ENCODE results near the gene OR51I2. TPM values are rescaled to one million over a fixed set of nuclear protein-coding genes. Genes with fewer than 3 reads are reported as not detected.

Gene OR51I2
- total RNA-seq (2014; rRNA removed; shearing (Covaris generic)): not detected in 2 replicates

GRCh38 chr11:5449023-5449422, at the start of gene OR51I2:
OR51I2 (plus strand) TSS chr11:5449323; CDS start chr11:5453489, 4,166 bp downstream.
- no peak for DNase-seq (ENCODE audit: low spot score)

DNA sequence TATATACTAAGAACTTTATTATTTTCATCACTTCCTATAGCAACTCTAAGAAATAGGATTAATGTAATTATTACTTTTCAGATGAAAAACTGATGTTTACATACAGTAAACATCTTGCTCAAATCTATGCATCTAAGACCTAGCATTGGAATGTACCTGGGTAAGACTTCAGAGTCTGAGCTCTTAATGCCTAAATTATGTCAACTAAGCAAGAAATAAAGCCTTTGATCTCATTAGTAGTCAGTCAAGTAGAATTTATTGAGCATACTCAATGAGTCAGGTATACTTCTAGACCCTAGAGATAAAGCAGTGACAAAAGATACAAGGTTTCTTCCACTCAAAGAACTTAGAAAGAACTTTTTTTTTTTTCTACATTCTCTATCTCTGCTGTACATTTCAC, 44.0 kb upstream of the OR51I2 start:
- no peak for DNase-seq (ENCODE audit: low spot score)

- DNase-seq (ENCODE audit: low spot score): no peak
These were observed 28.1 kb upstream of the OR51I2 start for GRCh38 chr11:5420993-5421392.

GRCh38 chr11:5421811-5422210, 27.3 kb upstream of the OR51I2 start, which contains the start of gene OR51Q1:
OR51Q1 (plus strand) TSS chr11:5422111; CDS start chr11:5422201, 90 bp downstream.
- no peak for DNase-seq (ENCODE audit: low spot score)

GRCh38 chr11:5423131-5423530, 26.0 kb upstream of the OR51I2 start:
- no peak for DNase-seq (ENCODE audit: low spot score)

GRCh38 chr11:5441414-5441813, 7.7 kb upstream of the OR51I2 start, which contains the start of gene OR51I1:
OR51I1 (minus strand) TSS chr11:5441514; CDS start chr11:5441514, 0 bp downstream.
- no peak for DNase-seq (ENCODE audit: low spot score)

DNA sequence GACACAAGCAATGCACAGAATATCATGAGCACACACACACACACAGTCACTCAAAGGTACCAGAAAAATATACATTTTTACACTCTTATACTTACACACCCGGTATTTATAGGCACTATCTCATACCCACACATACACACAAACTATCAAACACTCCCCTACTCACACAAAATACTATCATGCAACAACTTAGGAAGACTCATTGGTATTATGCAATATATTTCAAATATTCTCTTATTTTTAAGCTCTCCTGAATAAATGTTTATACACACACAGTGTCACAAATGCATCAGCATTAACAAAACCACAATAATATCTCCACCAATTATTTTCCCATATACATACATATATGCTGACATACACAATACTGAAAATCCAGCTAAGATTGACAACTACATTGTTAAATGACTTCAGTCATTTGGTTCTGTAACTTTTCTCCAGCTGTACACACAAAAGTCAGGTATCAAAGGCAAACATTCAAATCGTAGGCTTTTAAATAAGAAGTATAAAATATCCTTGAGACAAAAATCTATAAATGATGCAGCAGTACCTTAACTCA, 5.2 kb upstream of the OR51I2 start:
- DNase-seq (ENCODE audit: low spot score): no peak

GRCh38 chr11:5449432-5449831, 309 bp downstream of the OR51I2 start:
- DNase-seq (ENCODE audit: low spot score): no peak

DNA sequence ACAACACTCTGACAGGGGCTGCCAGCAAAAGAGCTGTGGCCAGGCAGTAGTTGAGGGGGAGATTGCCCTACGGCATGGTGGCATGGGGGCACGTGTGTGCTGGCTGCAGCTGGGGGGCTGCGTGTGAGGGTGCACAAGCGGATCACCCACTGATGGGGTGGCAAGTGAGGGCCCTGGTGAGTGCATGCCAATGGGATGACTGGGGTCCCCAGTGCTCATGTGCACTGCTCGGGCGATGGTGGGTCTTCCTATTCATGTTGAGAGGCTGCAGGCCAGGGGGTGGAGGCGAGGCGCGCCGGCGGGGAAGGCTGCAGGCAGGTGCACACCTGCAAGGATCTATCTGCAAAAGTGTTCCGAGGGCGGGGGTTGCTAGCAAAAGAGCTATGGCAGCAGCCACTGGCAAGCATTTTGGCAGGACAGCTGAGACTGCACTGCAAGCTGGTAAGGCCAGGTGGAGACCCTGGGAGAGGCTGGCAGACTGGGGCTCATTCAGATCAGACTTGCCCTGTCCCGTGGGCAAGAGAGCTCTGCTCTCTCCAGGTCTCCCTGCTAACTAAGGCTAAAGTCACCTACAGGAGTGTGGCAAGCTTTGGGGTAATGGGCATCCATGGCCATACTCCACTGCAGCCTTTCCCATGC, 12.0 kb downstream of the OR51I2 start:
- no peak for DNase-seq (ENCODE audit: low spot score)

- DNase-seq (ENCODE audit: low spot score): no peak
These were observed 18.4 kb downstream of the OR51I2 start for GRCh38 chr11:5467527-5467926.

- DNase-seq (ENCODE audit: low spot score): no peak
These were observed 24.8 kb downstream of the OR51I2 start for GRCh38 chr11:5473921-5474320.

DNA sequence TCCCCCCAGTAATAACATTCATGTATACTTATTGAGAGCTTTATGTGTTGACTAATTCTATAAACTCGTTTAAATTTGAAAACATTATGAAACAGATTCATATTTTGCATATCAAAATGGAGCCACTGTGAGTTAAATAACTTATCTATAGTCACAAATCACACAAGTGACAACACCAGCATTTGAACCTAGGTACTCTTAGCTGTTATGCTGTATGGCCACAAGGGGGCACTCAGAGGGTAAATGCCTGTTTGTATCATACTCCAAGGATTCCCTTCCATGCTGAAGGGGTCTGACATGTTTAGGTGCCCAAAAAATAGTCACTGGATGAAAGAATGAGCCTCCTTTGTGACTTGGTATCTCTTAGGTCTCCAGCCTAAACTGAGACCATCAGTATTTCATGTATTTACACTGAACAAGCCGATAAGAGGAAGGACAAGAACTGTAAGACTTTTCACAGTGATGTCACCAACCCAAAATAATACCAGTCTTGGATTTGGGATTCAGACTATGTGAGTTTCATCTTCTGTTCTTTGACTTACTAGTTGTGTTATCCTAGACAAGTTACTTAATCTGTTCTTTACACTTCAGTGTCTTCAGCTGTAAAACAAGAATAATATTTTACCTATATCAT, 27.2 kb downstream of the OR51I2 start:
- DNase-seq (ENCODE audit: low spot score): peak; percentile 40

- DNase-seq (ENCODE audit: low spot score): no peak
These were observed 36.9 kb downstream of the OR51I2 start for GRCh38 chr11:5486003-5486402.

DNA sequence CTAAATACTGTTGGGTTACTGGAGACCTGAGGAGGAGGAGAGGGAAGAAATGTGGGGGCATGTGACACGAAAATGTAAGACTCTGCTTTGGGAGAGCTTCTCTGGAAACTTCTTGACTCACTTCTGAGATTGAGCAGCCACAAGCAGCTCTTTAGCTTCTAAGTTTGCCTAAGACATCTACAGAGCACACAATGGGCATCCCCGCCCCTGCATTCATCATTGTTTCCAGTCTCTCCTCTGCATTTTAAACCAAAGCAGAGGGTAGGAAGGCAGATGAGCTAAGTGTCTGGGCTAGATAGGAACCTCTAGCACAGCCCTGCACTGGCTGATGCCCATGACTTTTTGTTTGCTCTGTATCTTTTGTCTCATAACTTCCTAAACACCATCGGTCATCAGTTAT, 37.3 kb downstream of the OR51I2 start:
- DNase-seq (ENCODE audit: low spot score): no peak

DNA sequence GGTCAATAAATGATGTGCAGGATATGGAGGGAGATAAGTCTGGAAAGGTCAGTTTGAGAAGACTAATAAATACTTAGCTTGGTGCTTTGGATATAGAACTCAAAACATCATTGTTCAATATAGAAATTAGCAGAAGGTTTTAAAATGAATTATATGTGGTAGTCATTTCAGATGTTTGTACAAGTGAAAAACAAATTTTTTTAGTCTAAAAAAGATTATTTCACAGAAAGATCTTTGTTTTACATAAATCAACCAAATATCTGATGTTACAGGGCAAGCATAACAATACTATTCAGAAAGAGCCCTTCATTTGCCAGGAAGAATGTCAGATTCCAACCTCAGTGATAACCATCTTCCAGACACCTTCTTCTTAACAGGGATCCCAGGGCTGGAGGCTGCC, 39.3 kb downstream of the OR51I2 start, which contains the start of gene OR52D1:
Gene OR52D1 (plus strand): TSS at position 301 of the 400 bp plus-strand sequence. CDS start 22 bp downstream, at position 323.
- DNase-seq (ENCODE audit: low spot score): no peak

- no peak for DNase-seq (ENCODE audit: low spot score)
These were observed 39.8 kb downstream of the OR51I2 start for GRCh38 chr11:5488798-5489399.

- no peak for DNase-seq (ENCODE audit: low spot score)
These were observed 40.6 kb downstream of the OR51I2 start for GRCh38 chr11:5489576-5490357.

- no peak for DNase-seq (ENCODE audit: low spot score)
These were observed 50.5 kb downstream of the OR51I2 start for GRCh38 chr11:5499671-5500070.

- no peak for DNase-seq (ENCODE audit: low spot score)
These were observed 51.3 kb downstream of the OR51I2 start for GRCh38 chr11:5500393-5500801.

GRCh38 chr11:5504403-5504921, 55.3 kb downstream of the OR51I2 start:
- DNase-seq (ENCODE audit: low spot score): no peak

DNA sequence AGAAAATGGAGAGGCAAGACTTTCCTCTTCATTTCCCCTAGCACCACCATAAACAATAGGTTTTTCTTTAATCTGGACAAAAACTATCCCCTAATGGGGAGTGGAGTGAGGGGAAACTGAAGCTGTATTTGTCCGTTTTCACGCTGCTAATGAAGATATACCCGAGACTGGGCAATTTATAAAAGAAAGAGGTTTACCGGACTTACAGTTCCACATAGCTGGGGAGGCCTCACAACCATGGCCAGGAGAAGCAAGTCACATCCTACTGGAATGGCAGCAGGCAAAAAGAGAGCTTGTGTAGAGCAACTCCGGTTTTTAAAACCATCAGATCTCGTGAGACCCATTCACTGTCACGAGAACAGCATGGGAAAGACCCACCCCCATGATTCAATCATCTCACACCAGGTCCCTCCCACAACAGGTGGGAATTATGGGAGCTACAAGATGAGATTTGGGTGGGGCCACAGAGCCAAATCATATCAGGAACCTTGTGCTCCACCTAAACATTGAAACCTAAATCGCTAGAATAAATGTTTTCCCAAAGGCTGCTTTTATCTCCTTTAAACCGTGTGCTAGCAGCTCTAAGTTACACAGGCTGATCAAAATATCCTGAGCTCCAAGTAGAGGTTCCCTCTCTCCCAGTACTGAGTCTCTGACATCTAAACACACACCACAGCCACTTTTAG, 56.4 kb downstream of the OR51I2 start:
- peak; percentile 39 for DNase-seq (ENCODE audit: low spot score)

Data from H4 (cell line).